CD4-positive, alpha-beta T cell treated with Interleukin-17A for 1 hour (primary cell): ENCODE data around the gene GTPBP6.
"Not testable (repeated sequence)": the region's sequence is repeated elsewhere in the genome, so short reads cannot be mapped to it uniquely, and the experiment has no call there.

Source experiments
- DNase-seq: peaks from one replicate; pipeline ENCODE4 v3.0.0-alpha.2; 2020

The GTPBP6 gene

GRCh38 chrX:351324-351641 lies 32.7 kb upstream of the GTPBP6 start:
- not testable (repeated sequence) for DNase-seq

GRCh38 chrX:350534-351323 lies 32.1 kb upstream of the GTPBP6 start:
- DNase-seq, result no peak

GRCh38 chrX:350148-350533 lies 31.5 kb upstream of the GTPBP6 start:
- no peak for DNase-seq

- no peak for DNase-seq
Observed at GRCh38 chrX:349702-350101, 31.1 kb upstream of the GTPBP6 start.

GRCh38 chrX:349196-349595 lies 30.6 kb upstream of the GTPBP6 start:
- no peak for DNase-seq

GRCh38 chrX:348461-349117 lies 30.0 kb upstream of the GTPBP6 start:
- no peak for DNase-seq

GRCh38 chrX:347351-348117 lies 28.9 kb upstream of the GTPBP6 start:
- DNase-seq, result no peak

- no peak for DNase-seq
Observed at GRCh38 chrX:346034-346813, 27.6 kb upstream of the GTPBP6 start.

GRCh38 chrX:345020-345925 lies 26.7 kb upstream of the GTPBP6 start:
- no peak for DNase-seq

GRCh38 chrX:344371-344901 lies 25.8 kb upstream of the GTPBP6 start:
- DNase-seq, result no peak

GRCh38 chrX:341541-342101 lies 23.0 kb upstream of the GTPBP6 start:
- no peak for DNase-seq

- DNase-seq, result no peak
Observed at GRCh38 chrX:340641-341423, 22.2 kb upstream of the GTPBP6 start.

GRCh38 chrX:340121-340520 lies 21.5 kb upstream of the GTPBP6 start:
- no peak for DNase-seq

GRCh38 chrX:338836-339400 lies 20.3 kb upstream of the GTPBP6 start:
- no peak for DNase-seq

GRCh38 chrX:338281-338835 lies 19.8 kb upstream of the GTPBP6 start:
- no peak for DNase-seq

GRCh38 chrX:337331-337831 lies 18.8 kb upstream of the GTPBP6 start:
- DNase-seq, result no peak

GRCh38 chrX:336227-336626 lies 17.6 kb upstream of the GTPBP6 start:
- DNase-seq, result no peak

- DNase-seq, result no peak
Observed at GRCh38 chrX:335758-336155, 17.2 kb upstream of the GTPBP6 start.

- DNase-seq, result no peak
Observed at GRCh38 chrX:334971-335757, 16.6 kb upstream of the GTPBP6 start.
